Lower leg skin (tissue), 4 donors: ENCODE measurements around the gene DGCR2. TPM values are rescaled to one million over a fixed set of nuclear protein-coding genes. Genes with fewer than 3 reads are reported as not detected.

ENCODE experiments used
- DNase-seq, 2 donors: peaks; one replicate each; pipeline ENCODE4 v3.0.0-alpha.2; 2019; ENCODE audit warnings: low spot score in 2 of 2
- H3K4me3 ChIP-seq: fragments of 200-600 bp; sonication (generic); 2 replicates; pipeline ENCODE4 v1.5.1; 2017; ENCODE audit warnings: mild to moderate bottlenecking, low read depth; ENCODE audit not compliant: poor library complexity, severe bottlenecking
- POLR2A ChIP-seq, 2 donors: fragments of 450-650 bp; IDR thresholded peaks; one replicate each; pipeline ENCODE4 v1.6.1; 2016 to 2017; ENCODE audit warnings: antibody characterized with exemption in 2 of 2, mild to moderate bottlenecking in 1 of 2, moderate library complexity in 1 of 2
- WGBS, 2 donors: methylation state at CpG; one replicate each; pipeline ENCODE4 v1.1.5; 2018; 5-methylcytosine and 5-hydroxymethylcytosine counted together
- intact Hi-C: fragments of 100-400 bp; cut with DNase I; formaldehyde crosslinking; loops from one replicate; pipeline ENCODE4 v1.15.0; 2023; ENCODE audit warnings: low total_unique reads
- total RNA-seq, 4 donors: library from RNA; depleted of rRNA; stranded (reverse); fragments of >200 nt; gene quantifications; one replicate each; pipeline ENCODE4 v1.1.0, GENCODE V29; 2016
- TF ChIP-seq, protein P1 (sequence below), 3 donors: fragments of 450-650 bp; IDR thresholded peaks; one replicate each; pipeline ENCODE4 v1.5.1; 2016; ENCODE audit warnings: antibody characterized with exemption in 3 of 3, mild to moderate bottlenecking in 3 of 3, moderate library complexity in 2 of 3

Gene DGCR2
- total RNA-seq, 4 donors from 2014 or later, result 88.7 to 142 (median 141) TPM

DNA sequence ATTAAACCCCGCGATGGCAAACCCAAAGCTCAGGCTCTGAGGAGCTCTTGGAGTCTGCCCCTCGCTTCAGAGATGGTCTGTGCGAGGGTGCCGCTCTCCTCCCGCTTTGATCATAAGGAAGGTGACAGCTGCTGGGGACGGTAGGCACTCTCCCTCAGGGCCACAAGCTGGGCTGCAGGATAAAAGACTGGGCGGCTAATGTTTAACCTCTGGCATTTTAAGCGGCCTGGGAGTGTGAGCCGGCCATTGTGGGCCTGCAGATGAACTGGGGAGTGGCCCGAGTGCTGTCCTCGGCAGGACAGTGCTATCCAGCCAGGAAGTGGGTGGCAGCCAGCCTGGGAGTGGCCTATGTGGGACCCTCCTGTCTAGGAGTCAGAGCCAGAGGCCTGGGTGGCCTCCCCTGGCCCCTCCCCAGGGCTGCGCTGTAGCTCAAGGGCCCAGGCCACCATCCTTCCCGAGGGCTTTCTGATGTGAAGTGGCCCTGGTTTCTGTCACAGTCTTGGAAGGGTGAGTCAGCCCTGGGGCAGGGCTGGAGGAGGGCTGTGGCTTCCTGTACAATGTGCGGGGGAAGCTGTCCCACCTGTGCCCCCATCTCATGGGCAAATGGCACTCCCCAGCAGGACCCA, 127.4 kb downstream of the DGCR2 start:
- intact Hi-C loops, result no loop called here
- no peak for TF ChIP-seq POLR2A (IDR thresholded peaks at IDR 0.05)
- TF ChIP-seq, protein P1, sequence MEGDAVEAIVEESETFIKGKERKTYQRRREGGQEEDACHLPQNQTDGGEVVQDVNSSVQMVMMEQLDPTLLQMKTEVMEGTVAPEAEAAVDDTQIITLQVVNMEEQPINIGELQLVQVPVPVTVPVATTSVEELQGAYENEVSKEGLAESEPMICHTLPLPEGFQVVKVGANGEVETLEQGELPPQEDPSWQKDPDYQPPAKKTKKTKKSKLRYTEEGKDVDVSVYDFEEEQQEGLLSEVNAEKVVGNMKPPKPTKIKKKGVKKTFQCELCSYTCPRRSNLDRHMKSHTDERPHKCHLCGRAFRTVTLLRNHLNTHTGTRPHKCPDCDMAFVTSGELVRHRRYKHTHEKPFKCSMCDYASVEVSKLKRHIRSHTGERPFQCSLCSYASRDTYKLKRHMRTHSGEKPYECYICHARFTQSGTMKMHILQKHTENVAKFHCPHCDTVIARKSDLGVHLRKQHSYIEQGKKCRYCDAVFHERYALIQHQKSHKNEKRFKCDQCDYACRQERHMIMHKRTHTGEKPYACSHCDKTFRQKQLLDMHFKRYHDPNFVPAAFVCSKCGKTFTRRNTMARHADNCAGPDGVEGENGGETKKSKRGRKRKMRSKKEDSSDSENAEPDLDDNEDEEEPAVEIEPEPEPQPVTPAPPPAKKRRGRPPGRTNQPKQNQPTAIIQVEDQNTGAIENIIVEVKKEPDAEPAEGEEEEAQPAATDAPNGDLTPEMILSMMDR (IDR thresholded peaks at IDR 0.05), result no peak
- 55 to 59% methylated on average over 13 to 15 of the region's 15 CpGs for WGBS, 2 donors
- peak in 1 of 2 donors; percentile 75 for DNase-seq
- no peak overlapping the region for H3K4me3 ChIP-seq

DNA sequence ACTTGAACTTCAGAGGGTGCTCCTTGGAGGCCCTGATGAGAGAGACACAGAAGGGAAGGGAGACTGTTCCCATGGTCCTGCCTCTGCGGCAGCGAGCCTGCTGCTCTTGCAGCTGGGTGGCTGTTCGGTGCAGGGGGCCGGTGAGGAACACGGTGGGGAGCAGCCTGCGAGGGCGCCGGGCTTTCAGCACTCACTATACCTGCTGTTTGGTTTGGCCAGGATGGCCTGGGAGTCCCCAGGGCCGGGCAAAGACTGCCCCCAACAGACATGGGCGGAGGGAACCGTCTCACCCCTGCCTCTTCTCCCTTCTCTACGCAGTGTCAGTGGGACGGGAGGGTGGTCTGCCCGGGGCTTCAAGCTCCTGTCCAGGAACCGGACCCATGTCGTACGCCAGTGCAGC, 128.2 kb downstream of the DGCR2 start:
- no peak overlapping the region for H3K4me3 ChIP-seq
- 86% methylated on average over 17 of the region's 17 CpGs for WGBS, 2 donors
- intact Hi-C loops, result no loop called here
- peak in 1 of 2 donors; percentile 66 for DNase-seq
- TF ChIP-seq, protein P1 (IDR thresholded peaks at IDR 0.05), result no peak
- TF ChIP-seq POLR2A (IDR thresholded peaks at IDR 0.05), result no peak

DNA sequence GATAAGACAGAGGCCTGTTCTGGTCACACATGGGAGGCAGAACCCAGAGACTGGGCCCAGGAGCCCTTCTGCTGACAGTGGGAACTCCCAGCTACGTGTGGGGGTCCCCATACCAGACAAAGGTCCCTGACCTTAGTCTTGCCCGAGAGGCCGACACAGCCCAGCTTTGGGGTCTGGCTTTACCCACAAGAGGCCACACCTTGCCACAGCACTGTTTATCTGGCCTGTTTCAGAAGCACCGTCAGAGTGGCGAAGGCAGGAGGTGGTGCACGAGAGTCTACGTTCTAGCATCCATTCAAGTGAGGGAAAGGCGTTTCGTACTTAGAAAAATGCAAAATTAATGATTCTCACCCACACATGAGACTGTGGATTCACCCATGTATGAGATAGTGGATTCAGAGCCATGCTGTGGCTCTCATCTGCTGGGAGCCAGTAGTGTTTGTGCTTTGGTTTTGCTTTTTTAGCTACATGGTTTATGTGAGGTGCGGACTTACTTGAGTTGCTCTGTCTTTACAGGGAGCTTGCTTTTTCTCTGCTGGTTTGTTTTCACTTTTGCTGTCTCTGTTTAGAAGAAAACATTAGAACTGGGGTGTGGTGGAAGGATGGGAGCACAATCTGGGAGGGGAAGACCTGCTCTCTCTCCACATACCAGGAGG, 129.5 kb downstream of the DGCR2 start:
- TF ChIP-seq, protein P1 (IDR thresholded peaks at IDR 0.05), result no peak
- no peak for TF ChIP-seq POLR2A (IDR thresholded peaks at IDR 0.05)
- intact Hi-C loops, result no loop called here
- 93 to 97% methylated on average over 10 of the region's 10 CpGs for WGBS, 2 donors
- DNase-seq, result peak in 1 of 2 donors; percentile 48
- H3K4me3 ChIP-seq, result no peak overlapping the region

DNA sequence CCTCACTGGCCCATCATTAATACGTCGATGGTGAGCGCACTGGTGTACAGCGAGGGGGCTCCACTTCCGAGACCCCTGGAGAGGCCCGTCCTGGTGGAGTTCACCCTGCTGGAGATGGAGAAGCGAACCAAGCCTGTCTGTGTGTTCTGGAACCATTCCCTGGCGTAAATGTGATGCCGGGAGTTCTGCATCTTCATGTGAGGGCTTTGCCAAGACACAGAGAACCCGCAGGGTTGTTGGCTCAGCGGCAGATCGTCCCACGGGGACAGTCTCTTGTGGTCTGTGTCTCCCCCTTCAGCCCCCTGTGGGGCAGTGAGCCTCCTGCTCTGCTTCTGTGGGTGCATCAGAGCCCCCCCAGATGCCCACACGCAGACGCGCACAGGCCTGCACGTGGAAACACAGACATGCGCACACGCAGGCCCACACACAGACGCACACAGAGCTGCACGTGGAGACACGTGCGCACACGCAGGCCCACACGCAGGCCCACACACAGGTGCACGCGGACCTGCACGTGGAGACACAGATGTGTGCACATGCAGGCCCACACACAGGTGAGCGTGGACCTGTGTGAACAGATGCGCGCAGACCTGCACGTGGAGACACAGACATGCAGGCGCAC, 130.3 kb downstream of the DGCR2 start:
- WGBS, 2 donors, result 88 to 90% methylated on average over 32 to 33 of the region's 33 CpGs
- no peak overlapping the region for H3K4me3 ChIP-seq
- TF ChIP-seq POLR2A (IDR thresholded peaks at IDR 0.05), result no peak
- TF ChIP-seq, protein P1 (IDR thresholded peaks at IDR 0.05), result no peak
- no peak for DNase-seq
- intact Hi-C loops, result no loop called here

DNA sequence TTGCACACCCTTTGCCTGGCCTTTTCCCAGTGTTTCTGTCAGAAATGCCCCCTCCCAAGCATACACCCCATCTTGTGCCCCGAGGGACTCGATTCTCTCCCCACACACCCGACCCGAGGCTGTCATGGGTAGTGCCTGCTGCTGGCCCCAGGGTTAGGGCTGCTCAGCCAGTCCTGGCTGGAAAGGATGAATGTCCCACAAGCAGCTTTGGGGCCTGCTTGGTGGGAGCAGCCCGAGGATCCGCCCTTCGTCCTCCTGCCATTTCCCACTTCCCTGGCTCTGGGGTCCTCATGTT, 131.1 kb downstream of the DGCR2 start:
- H3K4me3 ChIP-seq, result no peak overlapping the region
- intact Hi-C loops, result no loop called here
- DNase-seq, result peak in 1 of 2 donors; percentile 57
- WGBS, 2 donors, result 83 to 84% methylated on average over 7 of the region's 7 CpGs
- TF ChIP-seq POLR2A (IDR thresholded peaks at IDR 0.05), result no peak
- TF ChIP-seq, protein P1 (IDR thresholded peaks at IDR 0.05), result no peak
